OCI-LY7 (cell line): ENCODE data around the gene MVB12B.

Experiments
- EZH2phosphoT487 ChIP-seq: fragments of 200-600 bp; sonication (generic); IDR thresholded peaks from 2 replicates; pipeline ENCODE4 v1.6.1; 2018; ENCODE audit warnings: low read depth, borderline replicate concordance, mild to moderate bottlenecking, mixed run types, antibody characterized with exemption, low read length, moderate library complexity, mixed read lengths
- TF ChIP-seq, protein P1 (sequence below): fragments of 200-600 bp; sonication (generic); conservative IDR thresholded peaks from 2 replicates; pipeline ENCODE4 v1.5.1; 2014; ENCODE audit warnings: mild to moderate bottlenecking, antibody characterized with exemption, low read length, moderate library complexity, mixed read lengths

DNA sequence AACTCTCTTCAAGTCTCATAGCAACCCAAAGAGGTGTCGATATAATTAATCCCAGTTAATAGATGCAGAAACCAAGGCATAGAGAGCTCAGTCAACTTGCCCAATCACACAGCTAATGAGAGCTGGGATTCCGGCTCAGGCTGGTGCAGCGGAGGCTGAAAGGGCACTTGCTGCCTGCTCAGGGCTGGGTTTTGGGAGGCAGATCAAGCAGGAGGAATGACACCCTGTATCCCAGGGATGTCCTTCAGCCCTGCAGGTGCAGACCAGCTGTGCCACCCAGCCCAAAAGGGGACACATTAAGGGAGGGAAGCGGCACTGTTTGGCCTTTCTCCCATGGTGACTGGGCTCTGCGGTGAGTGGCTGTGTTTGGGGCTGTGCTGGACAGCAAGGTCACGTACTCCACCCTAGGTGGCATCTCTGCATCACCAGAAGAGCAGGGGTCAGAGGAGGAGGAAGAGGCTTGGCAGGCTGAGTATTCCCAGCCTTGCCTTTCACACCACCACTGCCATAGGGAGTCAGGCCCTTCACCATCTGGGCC, 124.1 kb downstream of the MVB12B start:
- no peak for TF ChIP-seq EZH2phosphoT487
- TF ChIP-seq, protein P1, sequence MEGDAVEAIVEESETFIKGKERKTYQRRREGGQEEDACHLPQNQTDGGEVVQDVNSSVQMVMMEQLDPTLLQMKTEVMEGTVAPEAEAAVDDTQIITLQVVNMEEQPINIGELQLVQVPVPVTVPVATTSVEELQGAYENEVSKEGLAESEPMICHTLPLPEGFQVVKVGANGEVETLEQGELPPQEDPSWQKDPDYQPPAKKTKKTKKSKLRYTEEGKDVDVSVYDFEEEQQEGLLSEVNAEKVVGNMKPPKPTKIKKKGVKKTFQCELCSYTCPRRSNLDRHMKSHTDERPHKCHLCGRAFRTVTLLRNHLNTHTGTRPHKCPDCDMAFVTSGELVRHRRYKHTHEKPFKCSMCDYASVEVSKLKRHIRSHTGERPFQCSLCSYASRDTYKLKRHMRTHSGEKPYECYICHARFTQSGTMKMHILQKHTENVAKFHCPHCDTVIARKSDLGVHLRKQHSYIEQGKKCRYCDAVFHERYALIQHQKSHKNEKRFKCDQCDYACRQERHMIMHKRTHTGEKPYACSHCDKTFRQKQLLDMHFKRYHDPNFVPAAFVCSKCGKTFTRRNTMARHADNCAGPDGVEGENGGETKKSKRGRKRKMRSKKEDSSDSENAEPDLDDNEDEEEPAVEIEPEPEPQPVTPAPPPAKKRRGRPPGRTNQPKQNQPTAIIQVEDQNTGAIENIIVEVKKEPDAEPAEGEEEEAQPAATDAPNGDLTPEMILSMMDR, result no peak
